Eye (tissue), 1 donor: ENCODE measurements around the gene RASEF.
"Not testable (repeated sequence)": the region's sequence is repeated elsewhere in the genome, so short reads cannot be mapped to it uniquely, and the experiment has no call there.

Experiments used
- DNase-seq: peaks from one replicate; pipeline ENCODE4 v3.0.0-alpha.2; 2015

RASEF gene

DNA sequence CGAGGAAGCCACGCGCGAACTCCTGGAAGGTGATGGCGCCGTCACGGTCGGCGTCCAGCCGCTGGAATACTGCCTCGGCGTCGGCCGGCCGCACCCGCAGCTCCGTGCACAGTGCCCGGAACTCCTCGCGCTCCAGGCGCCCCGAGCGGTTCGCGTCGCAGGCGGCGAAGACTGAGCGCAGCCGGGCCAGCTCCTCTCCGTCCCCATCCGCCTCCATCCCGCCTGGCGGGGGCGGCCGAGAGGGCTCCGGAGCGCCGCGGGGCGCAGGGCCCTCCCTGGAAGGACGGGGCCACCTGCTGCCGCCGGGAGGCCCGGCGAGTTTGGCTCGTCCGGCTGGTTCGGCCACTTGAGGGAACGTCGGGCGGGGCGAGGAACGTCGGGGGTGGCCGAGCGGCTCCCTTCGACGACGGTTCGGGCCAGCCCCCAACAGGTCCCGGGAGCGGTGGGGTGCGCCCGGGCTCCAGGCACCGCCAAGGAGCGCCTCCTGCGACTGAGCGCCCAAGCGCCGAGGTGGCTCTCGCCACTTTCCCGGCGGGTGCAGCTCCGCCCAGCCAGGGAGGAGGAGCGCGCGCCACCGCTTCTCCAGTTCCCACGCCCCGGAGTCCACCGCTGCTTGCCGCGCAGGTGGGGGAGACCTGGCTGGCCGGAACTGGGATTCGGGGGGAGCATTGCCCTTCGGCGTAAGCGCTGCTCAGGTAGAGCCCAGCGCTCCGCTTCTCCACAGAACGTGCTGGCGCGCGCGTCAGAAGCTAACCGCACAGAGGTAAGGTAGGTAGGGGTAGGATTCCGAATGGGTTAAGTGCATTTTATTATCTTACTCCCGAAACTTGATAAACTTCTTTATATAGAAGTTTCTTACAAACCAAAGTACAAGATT, at the start of gene RASEF:
RASEF (minus strand) TSS at position 492 of the 877 bp plus-strand sequence; CDS start at position 217, 275 bp downstream.
- peak; percentile 79 for DNase-seq

GRCh38 chr9:83111169-83111568, 48.2 kb upstream of the RASEF start:
- no peak for DNase-seq

DNA sequence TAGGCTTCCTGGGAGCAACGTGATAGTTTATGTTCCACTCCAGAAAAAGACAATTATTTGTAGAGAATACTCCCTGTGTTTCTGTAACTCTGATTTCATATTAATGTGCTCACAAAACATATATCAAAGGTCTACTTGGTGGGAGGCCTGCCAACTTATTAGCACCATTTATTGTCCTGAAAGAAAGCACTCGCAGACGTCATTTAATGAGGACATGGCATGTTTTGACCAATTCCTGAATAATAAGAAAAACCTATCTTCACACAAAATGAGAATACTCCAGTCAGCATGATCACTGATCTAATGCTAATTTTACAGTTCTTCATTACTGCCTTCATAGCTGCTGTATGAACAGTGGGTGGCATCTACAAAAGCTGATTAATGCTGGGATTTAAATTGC, 46.4 kb upstream of the RASEF start:
- peak; percentile 14 for DNase-seq

GRCh38 chr9:83108208-83108607, 45.3 kb upstream of the RASEF start:
- DNase-seq = no peak

DNA sequence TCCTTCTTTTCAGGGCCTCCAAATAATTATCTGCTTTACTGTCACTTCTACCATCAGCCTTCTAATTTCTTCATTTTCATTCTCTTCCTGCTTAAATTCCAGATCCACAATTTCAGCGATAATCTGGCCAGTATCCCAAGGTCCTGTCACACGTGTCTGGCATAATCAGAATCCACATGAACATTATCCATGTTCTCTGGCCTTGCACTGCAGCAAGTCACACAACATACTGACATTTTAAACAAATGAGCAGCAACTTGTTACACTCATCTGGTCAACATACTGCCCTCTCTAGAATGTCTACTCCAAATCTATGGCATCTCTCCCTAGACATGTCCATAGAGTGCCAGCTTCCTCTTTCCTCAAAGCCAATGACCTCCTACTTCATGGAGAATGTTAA, 43.8 kb upstream of the RASEF start:
- DNase-seq = no peak

DNA sequence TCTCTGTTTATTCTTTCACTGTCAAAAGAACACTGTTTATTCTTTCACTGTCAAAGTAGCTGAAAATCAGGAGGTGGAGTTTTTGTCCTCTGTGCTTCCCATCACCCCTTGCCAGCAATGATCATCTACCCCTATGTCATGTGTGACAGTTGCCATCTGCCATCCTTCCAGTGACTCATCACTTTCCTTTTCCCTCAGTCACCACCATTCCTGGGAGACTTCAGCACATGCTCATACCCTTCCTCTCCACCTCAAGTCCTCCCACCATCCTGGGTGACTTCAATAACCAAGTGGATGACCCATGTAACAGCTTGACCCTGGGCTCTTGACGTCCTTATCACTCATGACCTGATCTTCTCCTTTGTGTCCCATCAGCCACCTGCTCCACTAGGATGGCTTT, 43.3 kb upstream of the RASEF start:
- no peak for DNase-seq

DNA sequence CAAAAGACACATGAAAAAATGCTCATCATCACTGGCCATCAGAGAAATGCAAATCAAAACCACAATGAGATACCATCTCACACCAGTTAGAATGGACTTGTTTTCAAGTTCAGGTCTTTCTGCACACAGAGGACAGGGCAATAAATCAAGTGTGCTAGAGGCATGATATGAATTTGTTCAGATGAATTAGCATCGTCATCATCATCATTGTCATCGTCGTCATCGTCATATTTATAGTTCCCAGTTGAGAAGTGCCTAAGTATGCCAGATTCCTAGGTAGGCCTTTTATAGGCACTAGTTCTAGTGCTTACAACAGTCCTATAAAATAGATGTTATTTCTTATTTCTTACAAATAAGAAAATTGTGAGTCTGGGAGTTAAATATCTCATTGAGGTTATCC, 34.7 kb upstream of the RASEF start:
- no peak for DNase-seq

DNA sequence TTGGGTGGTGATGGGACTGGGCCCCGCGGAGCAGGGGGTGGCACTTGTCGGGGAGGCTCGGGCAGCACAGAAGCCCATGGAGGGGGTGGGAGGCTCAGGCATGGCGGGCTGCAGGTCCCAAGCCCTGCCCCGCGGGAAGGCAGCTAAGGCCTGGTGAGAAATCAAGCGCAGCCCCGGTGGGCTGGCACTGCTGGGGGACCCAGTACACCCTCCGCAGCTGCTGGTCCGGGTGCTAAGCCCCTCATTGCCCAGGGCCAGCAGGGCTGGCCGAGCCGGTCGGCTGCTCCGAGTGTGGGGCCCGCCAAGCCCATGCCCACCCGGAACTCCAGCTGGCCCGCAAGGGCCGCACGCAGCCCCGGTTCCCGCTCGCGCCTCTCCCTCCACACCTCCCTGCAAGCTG, 30.4 kb upstream of the RASEF start:
- not testable (repeated sequence) for DNase-seq

- peak; percentile 41 for DNase-seq
Observed at GRCh38 chr9:83081846-83082245, 18.9 kb upstream of the RASEF start.

DNA sequence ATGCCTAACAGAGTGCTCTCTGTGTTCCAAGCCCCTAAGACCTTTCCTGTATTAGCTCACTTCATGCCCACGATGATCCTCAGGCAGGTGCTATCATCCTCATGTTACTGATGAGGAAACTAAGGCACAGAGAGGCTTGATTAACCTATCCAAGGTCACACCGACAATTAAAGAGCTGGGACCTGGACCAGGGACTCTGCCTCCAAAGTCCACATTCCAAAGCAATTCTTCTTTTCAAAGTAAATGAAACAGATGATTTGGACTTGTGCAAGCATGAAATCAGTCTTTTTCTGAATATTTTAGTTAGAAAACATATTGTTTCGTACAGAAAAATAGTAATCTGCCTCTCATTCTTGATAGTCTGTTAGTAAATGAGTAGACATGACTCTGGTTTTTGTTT, 18.1 kb upstream of the RASEF start:
- no peak for DNase-seq

- not testable (repeated sequence) for DNase-seq
Observed at GRCh38 chr9:83075932-83076331, 13.0 kb upstream of the RASEF start.

DNA sequence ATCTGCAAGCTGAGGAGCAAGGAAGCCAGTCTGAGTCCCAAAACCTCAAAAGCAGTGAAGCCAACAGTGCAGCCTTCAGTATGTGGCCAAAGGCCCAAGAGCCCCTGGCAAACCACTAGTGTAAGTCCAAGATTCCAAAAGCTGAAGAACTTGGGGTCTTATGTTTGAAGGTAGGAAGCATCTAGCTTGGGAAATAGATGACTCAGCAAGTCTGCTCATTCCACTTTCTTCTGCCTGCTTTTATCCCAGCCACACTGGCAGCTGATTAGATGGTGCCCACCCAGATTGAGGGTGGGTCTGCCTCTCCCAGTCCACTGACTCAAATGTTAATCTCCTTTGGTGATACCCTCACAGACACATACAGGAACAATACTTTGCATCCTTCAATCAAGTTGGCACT, 9.6 kb upstream of the RASEF start:
- DNase-seq = not testable (repeated sequence)

DNA sequence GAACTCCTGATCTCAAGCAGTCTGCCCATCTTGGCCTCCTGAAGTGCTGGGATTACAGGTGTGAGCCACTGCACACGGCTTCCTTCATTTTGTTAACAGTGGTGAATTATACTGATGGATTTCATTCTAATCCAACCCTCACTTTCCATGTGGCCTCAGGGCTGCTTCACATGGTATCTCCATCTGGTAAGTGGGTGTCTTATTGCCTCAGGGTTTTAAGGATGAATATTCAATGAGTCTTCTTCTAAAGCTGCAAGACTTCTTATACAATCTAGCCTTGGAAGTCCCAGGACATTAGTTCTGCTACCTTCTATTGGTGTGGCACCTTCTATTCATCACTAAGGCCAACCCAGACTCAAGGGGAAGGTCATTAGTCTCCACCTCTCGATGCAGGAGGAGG, 8.7 kb upstream of the RASEF start:
- DNase-seq = no peak

GRCh38 chr9:83070261-83070660, 7.3 kb upstream of the RASEF start:
- DNase-seq = no peak

GRCh38 chr9:83069651-83070050, 6.7 kb upstream of the RASEF start:
- no peak for DNase-seq

DNA sequence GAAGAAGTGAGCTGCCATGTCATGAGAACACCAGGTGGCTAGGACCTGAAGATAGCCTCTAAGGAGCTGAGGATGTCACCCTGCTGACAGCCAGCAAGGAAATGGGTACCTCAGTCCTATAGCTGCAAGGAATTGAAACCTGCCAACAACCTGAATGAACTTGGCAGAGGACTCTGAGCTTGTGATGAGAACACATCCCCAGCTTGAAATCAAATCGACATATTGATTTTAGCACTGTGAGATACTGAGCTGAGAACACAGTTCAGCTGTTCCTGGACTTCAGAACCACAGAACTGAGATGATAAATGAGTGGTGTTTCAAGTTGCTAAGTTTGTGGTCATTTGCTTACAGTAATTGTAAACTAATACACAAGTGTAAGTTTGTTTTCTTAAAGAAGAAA, 5.5 kb upstream of the RASEF start:
- no peak for DNase-seq

DNA sequence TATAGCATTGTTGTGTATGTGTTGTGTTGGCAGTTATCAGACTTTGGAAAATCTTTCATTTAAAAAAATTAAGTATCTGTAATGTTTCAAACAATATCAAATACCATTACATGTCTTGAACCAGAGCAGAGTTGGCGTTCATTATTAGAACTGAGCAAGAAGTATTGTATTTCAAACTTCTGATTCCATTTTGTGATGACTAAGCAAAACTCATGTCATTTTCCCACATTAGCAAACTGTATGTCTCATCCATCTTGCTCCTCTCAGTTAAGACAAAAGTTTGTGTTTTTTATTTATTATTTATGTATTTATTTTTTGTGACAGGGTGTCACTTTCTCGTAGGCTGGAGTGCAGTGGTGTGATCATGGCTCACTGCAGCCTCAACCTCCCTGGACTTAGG, 4.6 kb upstream of the RASEF start:
- DNase-seq = no peak

GRCh38 chr9:83066771-83067170, 3.8 kb upstream of the RASEF start:
- DNase-seq = no peak

GRCh38 chr9:83065233-83065632, 2.3 kb upstream of the RASEF start:
- no peak for DNase-seq

DNA sequence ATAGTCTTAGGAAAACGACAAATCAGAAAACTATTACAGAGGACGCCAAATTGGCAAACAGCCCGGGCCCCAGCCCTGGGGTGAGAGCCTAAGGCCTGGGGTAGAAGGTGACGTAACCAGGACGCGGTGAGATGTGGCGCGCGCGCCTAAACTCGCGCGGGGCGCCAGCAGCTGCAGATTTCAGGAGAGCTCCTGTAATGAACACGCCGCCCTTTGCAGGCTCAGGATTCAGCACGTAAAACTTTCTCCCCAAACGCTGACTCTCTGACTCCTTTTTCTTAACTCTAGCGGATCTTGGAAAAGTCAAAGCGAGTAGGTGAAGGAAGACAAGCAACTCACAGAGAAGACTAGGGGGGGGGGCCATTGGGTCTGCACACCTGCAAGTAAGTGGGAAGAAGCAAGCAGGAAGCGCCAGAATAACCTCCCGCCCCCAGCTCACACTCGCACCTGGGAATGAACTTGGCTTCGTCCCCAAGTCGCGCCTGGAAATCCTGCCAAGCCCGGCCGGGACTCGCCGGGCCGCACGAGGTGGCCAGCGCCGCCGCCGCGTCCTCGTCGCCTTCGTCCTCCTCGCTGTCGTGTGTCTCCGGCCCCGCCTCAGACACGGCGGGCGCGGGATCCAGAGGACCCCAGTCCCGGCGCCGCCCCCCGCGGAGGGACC, 822 bp downstream of the RASEF start:
- DNase-seq = peak; percentile 75

- DNase-seq = peak; percentile 23
Observed at GRCh38 chr9:83061036-83061435, 1.9 kb downstream of the RASEF start.

DNA sequence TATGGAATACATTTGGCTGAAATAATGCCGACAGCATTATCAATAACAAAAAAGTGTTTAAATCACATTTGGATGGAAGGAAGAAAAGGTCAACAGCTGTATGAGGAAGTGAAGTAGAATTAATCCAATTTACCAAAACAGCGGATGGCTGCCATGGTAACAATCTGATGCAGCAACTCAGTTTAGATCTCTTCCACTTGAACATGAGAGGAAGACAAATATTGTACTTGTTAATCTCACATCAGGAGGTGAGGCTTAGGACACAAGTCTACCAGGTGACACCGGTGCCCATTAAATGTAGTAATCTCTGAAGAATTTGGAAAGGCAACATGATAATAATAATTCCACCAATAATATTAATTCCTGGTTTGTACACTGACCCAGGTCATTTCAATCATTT, 2.4 kb downstream of the RASEF start:
- peak; percentile 81 for DNase-seq

- DNase-seq = no peak
Observed at GRCh38 chr9:83059417-83059816, 3.5 kb downstream of the RASEF start.

- DNase-seq = no peak
Observed at GRCh38 chr9:83056911-83057310, 6.0 kb downstream of the RASEF start.
